ENCODE measurements around the gene RABGAP1L.

DNA sequence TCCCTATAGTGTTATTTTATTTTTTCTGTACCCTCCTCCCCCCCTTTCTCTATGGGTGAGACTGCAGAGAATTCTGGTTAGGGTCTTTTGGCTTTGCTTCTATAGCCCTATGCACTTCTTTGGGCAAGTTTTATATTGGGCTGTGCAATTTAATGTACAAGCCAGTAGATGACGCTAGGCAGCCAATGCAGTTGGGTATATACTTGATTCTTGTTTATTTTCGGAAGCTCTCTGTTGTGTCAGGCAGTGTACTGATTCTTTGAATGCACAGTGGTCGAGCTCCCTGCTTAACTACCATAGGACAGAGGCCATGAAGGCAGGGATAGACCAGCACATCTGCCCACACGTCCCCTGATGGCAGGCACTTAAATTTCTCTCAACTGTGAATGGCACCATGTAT is 254.3 kb downstream of the RABGAP1L start:
- TF ChIP-seq CTCF (IDR thresholded peaks at IDR 0.05), result no peak
- TF ChIP-seq EP300 (IDR thresholded peaks at IDR 0.05), result no peak
- TF ChIP-seq POLR2A (IDR thresholded peaks at IDR 0.05), result no peak
